Mucosa of descending colon (tissue), 3 donors: Measurements from ENCODE around the gene IFNA17. TPM values are rescaled to one million over a fixed set of nuclear protein-coding genes. Genes with fewer than 3 reads are reported as not detected.
A peak's percentile ranks its signal among the peaks of the same experiment; 100 is the strongest.
"Not testable (repeated sequence)": the region's sequence is repeated elsewhere in the genome, so short reads cannot be mapped to it uniquely, and the experiment has no call there.

Source experiments
- ATAC-seq: fragments of 200-7000 bp; cut with Tn5 transposase; one replicate; pipeline ENCODE4 v1.9.1; 2020; ENCODE audit warnings: mild to moderate bottlenecking, moderate library complexity
- DNase-seq, 3 donors: peaks; one replicate each; pipeline ENCODE4 v3.0.0-alpha.2; 2020
- H3K36me3 ChIP-seq: fragments of 200-600 bp; one replicate; pipeline ENCODE4 v1.8.0; 2021; ENCODE audit warnings: low read depth, mild to moderate bottlenecking
- H3K4me1 ChIP-seq: fragments of 200-600 bp; one replicate; pipeline ENCODE4 v1.8.0; 2021; ENCODE audit warnings: low read depth, mild to moderate bottlenecking
- H3K4me3 ChIP-seq: fragments of 200-600 bp; one replicate; pipeline ENCODE4 v1.8.0; 2021; ENCODE audit warnings: mild to moderate bottlenecking
- H3K9me3 ChIP-seq: fragments of 200-600 bp; one replicate; pipeline ENCODE4 v1.8.0; 2021; ENCODE audit warnings: mild to moderate bottlenecking
- intact Hi-C, 2 donors: fragments of 100-400 bp; cut with DNase I in 1 of 2; cut with micrococcal nuclease in 1 of 2; formaldehyde crosslinking; loops; one replicate each; pipeline versions ENCODE4 v1.11.0 to v1.11.1; 2022; cut with DNase I, micrococcal nuclease
- total RNA-seq, 3 donors: library from RNA; stranded (reverse); fragmentation: NEBNext Ultra II Directional in 2 of 3; extraction: Animal tissue kit (Norgen Biotek cat#: 25700) in 2 of 3; gene quantifications; one replicate each; pipeline versions ENCODE4 v1.2.1 to v1.2.4, GENCODE V29; 2021 to 2023
- TF ChIP-seq, protein P1 (sequence below): fragments of 200-600 bp; IDR thresholded peaks from one replicate; pipeline ENCODE4 v1.8.0; 2022; ENCODE audit warnings: antibody characterized with exemption, mild to moderate bottlenecking
- donor health status: DM: no; HTN: no; CAD: no; lungs with moderate emphysema.
- donor health status: DM: no; HTN: no; CAD: no.
- donor health status: DM: no; HTN: yes; CAD: no.

Gene IFNA17
- total RNA-seq, 3 donors from 2014 or later: not detected

DNA sequence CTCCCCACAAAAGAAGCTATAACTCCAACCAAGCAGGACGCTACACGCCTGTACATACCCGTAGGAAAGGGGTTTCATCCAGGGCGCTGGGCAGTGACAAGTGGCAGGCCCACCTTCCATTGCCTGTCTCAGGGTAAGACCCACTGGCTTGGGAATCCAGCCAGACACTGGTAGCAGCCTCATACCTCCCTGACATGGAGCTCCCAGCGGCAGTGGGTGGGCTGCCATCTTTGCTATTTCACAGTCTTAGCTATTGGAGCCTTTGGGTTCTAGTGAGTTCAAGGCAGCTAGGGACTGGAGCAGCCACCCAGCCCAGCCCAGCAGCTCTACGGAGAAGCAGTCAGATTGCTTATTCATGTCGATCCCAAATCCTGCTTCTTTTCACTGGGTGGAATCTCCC is 17.7 kb downstream of the IFNA17 start:
- Histone ChIP-seq H3K36me3 (no peaks in the 10 kb centered on the region), H3K9me3 (no peaks in the 10 kb centered on the region), H3K4me3 (no peak overlapping the region), H3K4me1 (no peaks in the 10 kb centered on the region)
- TF ChIP-seq, protein P1, sequence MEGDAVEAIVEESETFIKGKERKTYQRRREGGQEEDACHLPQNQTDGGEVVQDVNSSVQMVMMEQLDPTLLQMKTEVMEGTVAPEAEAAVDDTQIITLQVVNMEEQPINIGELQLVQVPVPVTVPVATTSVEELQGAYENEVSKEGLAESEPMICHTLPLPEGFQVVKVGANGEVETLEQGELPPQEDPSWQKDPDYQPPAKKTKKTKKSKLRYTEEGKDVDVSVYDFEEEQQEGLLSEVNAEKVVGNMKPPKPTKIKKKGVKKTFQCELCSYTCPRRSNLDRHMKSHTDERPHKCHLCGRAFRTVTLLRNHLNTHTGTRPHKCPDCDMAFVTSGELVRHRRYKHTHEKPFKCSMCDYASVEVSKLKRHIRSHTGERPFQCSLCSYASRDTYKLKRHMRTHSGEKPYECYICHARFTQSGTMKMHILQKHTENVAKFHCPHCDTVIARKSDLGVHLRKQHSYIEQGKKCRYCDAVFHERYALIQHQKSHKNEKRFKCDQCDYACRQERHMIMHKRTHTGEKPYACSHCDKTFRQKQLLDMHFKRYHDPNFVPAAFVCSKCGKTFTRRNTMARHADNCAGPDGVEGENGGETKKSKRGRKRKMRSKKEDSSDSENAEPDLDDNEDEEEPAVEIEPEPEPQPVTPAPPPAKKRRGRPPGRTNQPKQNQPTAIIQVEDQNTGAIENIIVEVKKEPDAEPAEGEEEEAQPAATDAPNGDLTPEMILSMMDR: no peak
- DNase-seq (no peak), ATAC-seq (no peak)
- intact Hi-C loops: no loop called here

DNA sequence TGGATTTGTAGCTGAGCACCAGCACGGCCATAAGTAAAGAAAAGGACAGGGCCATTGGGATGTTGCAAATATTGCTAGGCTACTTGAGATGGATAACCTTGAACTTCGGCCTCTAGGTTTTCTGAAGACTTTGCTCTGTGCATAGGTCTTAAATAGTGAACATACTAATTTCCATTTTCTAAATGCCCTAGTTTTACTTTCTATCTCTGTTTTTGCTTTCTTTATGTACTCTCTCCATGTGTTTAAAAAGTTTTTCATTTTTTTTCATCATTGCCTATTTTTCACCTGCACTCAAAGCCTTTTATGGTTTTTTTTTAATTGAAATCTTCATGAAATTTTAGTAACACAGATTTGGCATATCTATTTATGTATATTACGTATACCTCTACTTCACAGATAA is 21.0 kb downstream of the IFNA17 start, which contains the start of gene IFNA10:
IFNA10 (minus strand) TSS at position 101 of the 400 bp plus-strand sequence; CDS start at position 55, 46 bp downstream.
- H3K4me1 ChIP-seq, H3K4me3 ChIP-seq, DNase-seq, H3K9me3 ChIP-seq, intact Hi-C loops, ATAC-seq, H3K36me3 ChIP-seq: not testable (repeated sequence)

DNA sequence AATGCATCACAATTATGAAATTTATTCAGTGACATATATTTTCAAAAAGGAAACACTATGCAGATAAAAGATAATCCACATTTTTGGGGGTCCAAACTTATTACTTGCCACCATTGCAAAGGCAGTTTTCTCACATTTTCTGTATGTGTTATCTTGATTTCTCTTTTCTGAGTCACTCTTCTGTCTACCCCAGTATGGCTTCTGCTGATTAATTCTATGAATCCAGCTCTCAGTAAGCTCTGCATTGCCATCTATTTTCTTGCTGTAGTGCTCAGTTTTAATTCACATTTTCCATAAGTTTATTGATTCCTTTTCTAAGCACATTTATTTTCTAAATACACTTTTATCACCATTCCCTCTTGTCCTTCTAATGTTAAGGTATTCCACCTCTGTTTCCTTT is 22.8 kb downstream of the IFNA17 start:
- intact Hi-C loops: no loop called here
- Histone ChIP-seq H3K9me3 (no peaks in the 10 kb centered on the region), H3K36me3 (no peaks in the 10 kb centered on the region), H3K4me1 (no peaks in the 10 kb centered on the region), H3K4me3 (no peak overlapping the region)
- ATAC-seq (no peak), DNase-seq (no peak)
- TF ChIP-seq, protein P1: no peak

- intact Hi-C loops, H3K36me3 ChIP-seq, H3K4me1 ChIP-seq, H3K9me3 ChIP-seq, DNase-seq, H3K4me3 ChIP-seq, ATAC-seq: not testable (repeated sequence)
These were observed 25.9 kb downstream of the IFNA17 start, which contains the start of gene IFNA7 for GRCh38 chr9:21202105-21202504. TSS of gene IFNA7 (minus strand) at chr9:21202205. CDS start at chr9:21202165, 40 bp downstream.

GRCh38 chr9:21194867-21195776 is 32.9 kb downstream of the IFNA17 start:
- peak; percentile 69 for ATAC-seq
- DNase-seq: peak in 1 of 3 donors; percentile 28
- intact Hi-C loops: not testable (repeated sequence)

GRCh38 chr9:21187487-21187886 is 40.5 kb downstream of the IFNA17 start, which contains the start of gene IFNA4:
TSS of gene IFNA4 (minus strand) at chr9:21187587. CDS start at chr9:21187531, 56 bp downstream.
- H3K9me3 ChIP-seq, ATAC-seq, intact Hi-C loops, DNase-seq, H3K4me3 ChIP-seq, H3K4me1 ChIP-seq, H3K36me3 ChIP-seq: not testable (repeated sequence)

More at GRCh38 chr9:21194867-21195776, 32.9 kb downstream of the IFNA17 start:
- H3K4me1 ChIP-seq, H3K36me3 ChIP-seq, H3K9me3 ChIP-seq, H3K4me3 ChIP-seq: not testable (repeated sequence)

DNA sequence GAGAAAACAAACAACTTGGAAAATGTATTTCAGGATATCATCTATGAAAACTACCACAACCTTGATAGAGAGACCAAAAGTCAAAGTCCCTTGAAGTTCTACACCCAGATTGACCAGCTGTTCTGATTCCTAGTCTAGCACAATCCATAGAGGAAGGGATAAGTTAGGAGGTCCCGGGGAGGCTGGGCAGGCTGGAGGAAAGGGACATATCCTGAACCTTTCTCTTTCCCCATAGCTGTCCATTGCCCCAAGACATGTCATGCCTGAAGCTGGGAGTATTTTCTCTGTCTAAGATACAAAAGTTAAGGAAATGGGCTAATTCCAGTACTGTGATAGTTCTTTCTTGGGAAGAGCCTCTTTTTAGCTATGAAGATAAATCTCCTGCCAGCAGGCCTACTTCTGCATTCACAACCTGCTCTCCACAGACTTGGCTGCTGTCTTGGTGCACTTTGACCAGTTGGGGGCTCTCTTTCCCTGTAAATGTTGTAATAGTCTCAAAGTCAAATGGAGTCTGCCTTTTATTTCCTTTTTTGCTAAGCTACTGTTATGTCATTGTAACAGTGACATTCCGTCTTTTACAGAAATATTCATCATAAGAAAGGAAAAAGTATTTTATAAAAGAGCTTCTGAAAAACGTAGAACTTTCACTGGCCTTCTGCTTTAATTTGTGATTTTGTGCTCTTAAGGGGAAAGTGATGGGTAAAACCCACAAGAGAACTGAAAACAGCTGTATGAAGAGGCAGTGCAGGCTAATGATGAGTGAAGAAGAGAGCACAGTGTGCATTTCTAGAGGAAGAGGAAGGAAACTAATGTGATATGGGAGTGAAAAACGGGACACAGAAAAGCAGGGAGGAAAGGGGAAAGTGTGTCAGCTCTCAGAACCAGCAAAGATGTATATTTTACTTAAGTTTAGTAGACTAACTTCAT is 44.9 kb downstream of the IFNA17 start:
- H3K36me3 ChIP-seq, H3K9me3 ChIP-seq, H3K4me3 ChIP-seq, intact Hi-C loops, H3K4me1 ChIP-seq: not testable (repeated sequence)
- peak in 1 of 3 donors; percentile 16 for DNase-seq
- peak; percentile 60 for ATAC-seq

Other genes with a start within 250 kb of the IFNA17 start
- gene HACD4, start 196.6 kb downstream of the IFNA17 start, total RNA-seq: 1 to 10 TPM in 2 of 3 donors, under 1 TPM in 1; 0.93 to 6.1 (median 1.9) TPM
- not detected for gene IFNB1, start 150.3 kb downstream of the IFNA17 start, total RNA-seq
- not detected for gene IFNW1, start 86.4 kb downstream of the IFNA17 start, total RNA-seq
- not detected for gene IFNA21, start 61.6 kb downstream of the IFNA17 start, total RNA-seq
- gene IFNA4, start 40.6 kb downstream of the IFNA17 start, total RNA-seq: not detected
- gene IFNA7, start 26.0 kb downstream of the IFNA17 start, total RNA-seq: not detected
- not detected for gene IFNA10, start 21.1 kb downstream of the IFNA17 start, total RNA-seq
- gene IFNA16, start 10.9 kb downstream of the IFNA17 start, total RNA-seq: not detected
- gene IFNA14, start 11.8 kb upstream of the IFNA17 start, total RNA-seq: not detected
- under 1 TPM in 1 of 3 donors, not detected in 2; 0.41 TPM for gene IFNA5, start 77.1 kb upstream of the IFNA17 start, total RNA-seq
- 10 to 100 TPM; 21.8 to 23.9 (median 23.4) TPM for gene KLHL9, start 107.2 kb upstream of the IFNA17 start, total RNA-seq
- gene IFNA6, start 122.7 kb upstream of the IFNA17 start, total RNA-seq: not detected
- not detected for gene IFNA13, start 139.8 kb upstream of the IFNA17 start, total RNA-seq
- gene IFNA2, start 157.2 kb upstream of the IFNA17 start, total RNA-seq: not detected
- not detected for gene IFNA8, start 180.9 kb upstream of the IFNA17 start, total RNA-seq
- gene IFNA1, start 212.2 kb upstream of the IFNA17 start, total RNA-seq: not detected